ENCODE measurements around the gene ZNF697. TPM values are rescaled to one million over a fixed set of nuclear protein-coding genes. Genes with fewer than 3 reads are reported as not detected.
"Not testable (repeated sequence)": the region's sequence is repeated elsewhere in the genome, so short reads cannot be mapped to it uniquely, and the experiment has no call there.

The ZNF697 gene
- total RNA-seq, 1 donor from 2014 or later: 2.7 TPM

- intact Hi-C loops (cut with micrococcal nuclease): not testable (repeated sequence)
Observed at GRCh38 chr1:119605080-119605479, 43.0 kb downstream of the ZNF697 start.

GRCh38 chr1:119603695-119604094, 44.4 kb downstream of the ZNF697 start:
- intact Hi-C loops (cut with micrococcal nuclease): no loop called here

- intact Hi-C loops (cut with micrococcal nuclease): not testable (repeated sequence)
Observed at GRCh38 chr1:119603241-119603640, 44.8 kb downstream of the ZNF697 start.

GRCh38 chr1:119602789-119603188, 45.3 kb downstream of the ZNF697 start:
- intact Hi-C loops (cut with micrococcal nuclease): not testable (repeated sequence)

- intact Hi-C loops (cut with micrococcal nuclease): no loop called here
Observed at GRCh38 chr1:119602169-119602568, 45.9 kb downstream of the ZNF697 start.

- intact Hi-C loops (cut with micrococcal nuclease): no loop called here
Observed at GRCh38 chr1:119600976-119601375, 47.1 kb downstream of the ZNF697 start.

- intact Hi-C loops (cut with micrococcal nuclease): no loop called here
Observed at GRCh38 chr1:119600561-119600960, 47.5 kb downstream of the ZNF697 start.

- intact Hi-C loops (cut with micrococcal nuclease): no loop called here
Observed at GRCh38 chr1:119595606-119596005, 52.5 kb downstream of the ZNF697 start.

GRCh38 chr1:119595168-119595567, 52.9 kb downstream of the ZNF697 start:
- intact Hi-C loops (cut with micrococcal nuclease): no loop called here

GRCh38 chr1:119594376-119594775, 53.7 kb downstream of the ZNF697 start:
- intact Hi-C loops (cut with micrococcal nuclease): no loop called here

GRCh38 chr1:119593805-119594204, 54.3 kb downstream of the ZNF697 start:
- intact Hi-C loops (cut with micrococcal nuclease): no loop called here

GRCh38 chr1:119590393-119590792, 57.7 kb downstream of the ZNF697 start:
- intact Hi-C loops (cut with micrococcal nuclease): no loop called here

- intact Hi-C loops (cut with micrococcal nuclease): no loop called here
Observed at GRCh38 chr1:119588621-119589020, 59.4 kb downstream of the ZNF697 start.

GRCh38 chr1:119587341-119587740, 60.7 kb downstream of the ZNF697 start:
- intact Hi-C loops (cut with micrococcal nuclease): no loop called here

- intact Hi-C loops (cut with micrococcal nuclease): not testable (repeated sequence)
Observed at GRCh38 chr1:119585801-119586200, 62.3 kb downstream of the ZNF697 start.

- intact Hi-C loops (cut with micrococcal nuclease): no loop called here
Observed at GRCh38 chr1:119582801-119583200, 65.3 kb downstream of the ZNF697 start.

GRCh38 chr1:119581076-119581475, 67.0 kb downstream of the ZNF697 start:
- intact Hi-C loops (cut with micrococcal nuclease): not testable (repeated sequence)

- intact Hi-C loops (cut with micrococcal nuclease): no loop called here
Observed at GRCh38 chr1:119573886-119574285, 74.2 kb downstream of the ZNF697 start.

GRCh38 chr1:119569930-119570622, 78.0 kb downstream of the ZNF697 start:
- intact Hi-C loops (cut with micrococcal nuclease): not testable (repeated sequence)

Data from T-helper 2 cell treated with Interferon-gamma antibody and Interleukin-4, amounts not matched to agents 100 ng/mL and 5 ng/mL, for 36 hours (primary cell).